T-helper 2 cell treated with Interferon-gamma antibody and Interleukin-4, amounts not matched to agents 5 μg/mL and 100 μg/mL, for 36 hours (primary cell): ENCODE data around the gene HDAC10.

Source experiments
- DNase-seq: peaks from one replicate; pipeline ENCODE4 v3.0.0; 2021; ENCODE audit warnings: low spot score
- H3K27ac Mint-ChIP-seq: one replicate; pipeline ENCODE4 v1.8.0; 2021; ENCODE audit warnings: mild to moderate bottlenecking, mixed read lengths
- H3K27me3 Mint-ChIP-seq: one replicate; pipeline ENCODE4 v1.8.0; 2021; ENCODE audit warnings: low read depth, mixed read lengths
- H3K36me3 Mint-ChIP-seq: one replicate; pipeline ENCODE4 v1.8.0; 2021; ENCODE audit warnings: low read depth, mixed read lengths
- H3K4me1 Mint-ChIP-seq: one replicate; pipeline ENCODE4 v1.8.0; 2021; ENCODE audit warnings: low read depth, mixed read lengths
- H3K4me3 Mint-ChIP-seq: one replicate; pipeline ENCODE4 v1.8.0; 2022; ENCODE audit warnings: mild to moderate bottlenecking, moderate library complexity, mixed read lengths
- H3K9me3 Mint-ChIP-seq: one replicate; pipeline ENCODE4 v1.8.0; 2021; ENCODE audit warnings: mixed read lengths

The HDAC10 gene

GRCh38 chr22:50232481-50233151, 18.4 kb downstream of the HDAC10 start:
- Mint-ChIP-seq H3K27me3 (no peaks in the 10 kb centered on the region), H3K36me3 (peaks cover 35% of the 10 kb centered on the region), H3K4me1 (no peaks in the 10 kb centered on the region), H3K9me3 (peaks cover 8% of the 10 kb centered on the region), H3K27ac (no peak overlapping the region), H3K4me3 (no peak overlapping the region)
- DNase-seq: no peak

GRCh38 chr22:50229370-50229769, 21.7 kb downstream of the HDAC10 start:
- no peaks in the 10 kb centered on the region for H3K27me3 Mint-ChIP-seq
- peaks cover 25% of the 10 kb centered on the region for H3K36me3 Mint-ChIP-seq

GRCh38 chr22:50228366-50228765, 22.7 kb downstream of the HDAC10 start:
- Mint-ChIP-seq H3K4me1 (no peaks in the 10 kb centered on the region), H3K27me3 (no peaks in the 10 kb centered on the region), H3K27ac (no peak overlapping the region), H3K9me3 (no peaks in the 10 kb centered on the region), H3K4me3 (no peak overlapping the region), H3K36me3 (peaks cover 20% of the 10 kb centered on the region)
- no peak for DNase-seq

More at GRCh38 chr22:50229370-50229769, 21.7 kb downstream of the HDAC10 start:
- Mint-ChIP-seq H3K9me3 (no peaks in the 10 kb centered on the region), H3K27ac (no peak overlapping the region), H3K4me1 (no peaks in the 10 kb centered on the region), H3K4me3 (no peak overlapping the region)
- no peak for DNase-seq

GRCh38 chr22:50227579-50228215, 23.4 kb downstream of the HDAC10 start:
- Mint-ChIP-seq H3K9me3 (no peaks in the 10 kb centered on the region), H3K4me1 (no peaks in the 10 kb centered on the region), H3K27me3 (no peaks in the 10 kb centered on the region), H3K27ac (no peak overlapping the region), H3K4me3 (no peak overlapping the region), H3K36me3 (peaks cover 20% of the 10 kb centered on the region)
- no peak for DNase-seq

GRCh38 chr22:50226875-50227165, 24.2 kb downstream of the HDAC10 start:
- Mint-ChIP-seq H3K4me3 (no peak overlapping the region), H3K9me3 (no peaks in the 10 kb centered on the region), H3K27ac (no peak overlapping the region), H3K4me1 (no peaks in the 10 kb centered on the region), H3K27me3 (no peaks in the 10 kb centered on the region), H3K36me3 (peaks cover 18% of the 10 kb centered on the region)
- no peak for DNase-seq

- no peaks in the 10 kb centered on the region for H3K9me3 Mint-ChIP-seq
- H3K36me3 Mint-ChIP-seq: peaks cover 18% of the 10 kb centered on the region
Observed at GRCh38 chr22:50226063-50226874, 24.8 kb downstream of the HDAC10 start.

GRCh38 chr22:50225200-50225969, 25.7 kb downstream of the HDAC10 start:
- DNase-seq: no peak
- H3K27ac Mint-ChIP-seq: no peak overlapping the region
- H3K9me3 Mint-ChIP-seq: no peaks in the 10 kb centered on the region
- H3K4me1 Mint-ChIP-seq: no peaks in the 10 kb centered on the region
- H3K4me3 Mint-ChIP-seq: no peak overlapping the region
- peaks cover 22% of the 10 kb centered on the region for H3K36me3 Mint-ChIP-seq
- H3K27me3 Mint-ChIP-seq: no peaks in the 10 kb centered on the region

More at GRCh38 chr22:50226063-50226874, 24.8 kb downstream of the HDAC10 start:
- H3K27me3 Mint-ChIP-seq: no peaks in the 10 kb centered on the region
- no peaks in the 10 kb centered on the region for H3K4me1 Mint-ChIP-seq
- H3K4me3 Mint-ChIP-seq: no peak overlapping the region
- no peak for DNase-seq
- no peak overlapping the region for H3K27ac Mint-ChIP-seq

GRCh38 chr22:50224071-50224470, 27.0 kb downstream of the HDAC10 start:
- Mint-ChIP-seq H3K4me1 (no peaks in the 10 kb centered on the region), H3K9me3 (no peaks in the 10 kb centered on the region), H3K27me3 (no peaks in the 10 kb centered on the region), H3K27ac (no peak overlapping the region), H3K4me3 (no peak overlapping the region), H3K36me3 (peaks cover 15% of the 10 kb centered on the region)
- no peak for DNase-seq

GRCh38 chr22:50222508-50222907, 28.6 kb downstream of the HDAC10 start:
- Mint-ChIP-seq H3K27ac (no peak overlapping the region), H3K36me3 (peaks cover 12% of the 10 kb centered on the region)

GRCh38 chr22:50221410-50222300, 29.4 kb downstream of the HDAC10 start:
- H3K9me3 Mint-ChIP-seq: no peaks in the 10 kb centered on the region

More at GRCh38 chr22:50222508-50222907, 28.6 kb downstream of the HDAC10 start:
- no peaks in the 10 kb centered on the region for H3K27me3 Mint-ChIP-seq
- H3K9me3 Mint-ChIP-seq: no peaks in the 10 kb centered on the region
- no peak for DNase-seq
- H3K4me3 Mint-ChIP-seq: no peak overlapping the region
- no peaks in the 10 kb centered on the region for H3K4me1 Mint-ChIP-seq

GRCh38 chr22:50220603-50221409, 30.3 kb downstream of the HDAC10 start:
- Mint-ChIP-seq H3K4me1 (no peaks in the 10 kb centered on the region), H3K27me3 (no peaks in the 10 kb centered on the region), H3K9me3 (no peaks in the 10 kb centered on the region), H3K4me3 (no peak overlapping the region), H3K36me3 (peaks cover 17% of the 10 kb centered on the region), H3K27ac (no peak overlapping the region)
- no peak for DNase-seq

More at GRCh38 chr22:50221410-50222300, 29.4 kb downstream of the HDAC10 start:
- no peak for DNase-seq
- Mint-ChIP-seq H3K4me1 (no peaks in the 10 kb centered on the region), H3K36me3 (peaks cover 12% of the 10 kb centered on the region), H3K27ac (no peak overlapping the region), H3K4me3 (no peak overlapping the region), H3K27me3 (no peaks in the 10 kb centered on the region)

- H3K27ac Mint-ChIP-seq: no peak overlapping the region
- H3K9me3 Mint-ChIP-seq: no peaks in the 10 kb centered on the region
- no peak overlapping the region for H3K4me3 Mint-ChIP-seq
- peaks cover 19% of the 10 kb centered on the region for H3K36me3 Mint-ChIP-seq
- DNase-seq: no peak
- H3K4me1 Mint-ChIP-seq: no peaks in the 10 kb centered on the region
- no peaks in the 10 kb centered on the region for H3K27me3 Mint-ChIP-seq
Observed at GRCh38 chr22:50219800-50220602, 31.1 kb downstream of the HDAC10 start.
